Tibial nerve (tissue), 4 donors: Measurements from ENCODE around the gene RNF208. TPM values are rescaled to one million over a fixed set of nuclear protein-coding genes. Genes with fewer than 3 reads are reported as not detected.

Experiments used
- DNase-seq, 2 donors: peaks; one replicate each; pipeline ENCODE4 v3.0.0-alpha.2; 2019; ENCODE audit warnings: low spot score in 2 of 2
- H3K27ac ChIP-seq, 4 donors: fragments of 200-600 bp; sonication (generic) in 3 of 4; one replicate each; pipeline ENCODE4 v1.5.1; 2017 to 2019; ENCODE audit warnings: mild to moderate bottlenecking in 1 of 4
- H3K27me3 ChIP-seq, 2 donors: fragments of 200-600 bp; sonication (generic) in 1 of 2; one replicate each; pipeline versions ENCODE4 v1.5.1 to v1.6.0; 2017 to 2019
- H3K36me3 ChIP-seq, 3 donors: fragments of 200-600 bp; sonication (generic); one replicate each; pipeline ENCODE4 v1.5.1; 2018 to 2019
- H3K4me1 ChIP-seq, 4 donors: fragments of 200-600 bp; sonication (generic) in 3 of 4; one replicate each; pipeline ENCODE4 v1.5.1; 2017 to 2019
- H3K4me3 ChIP-seq, 4 donors: fragments of 200-600 bp; sonication (generic) in 3 of 4; one replicate each; pipeline ENCODE4 v1.5.1; 2017 to 2019; ENCODE audit warnings: mild to moderate bottlenecking in 1 of 4, moderate library complexity in 1 of 4
- H3K9me3 ChIP-seq, 4 donors: fragments of 200-600 bp; sonication (generic) in 3 of 4; one replicate each; pipeline ENCODE4 v1.5.1; 2017 to 2019
- CTCF ChIP-seq, 5 experiments: fragments of 200-600 bp in 3 of 5; fragments of 450-650 bp in 2 of 5; sonication (generic) in 3 of 5; IDR thresholded peaks; one replicate each; pipeline ENCODE4 v1.5.1; 2016 to 2019; ENCODE audit warnings: antibody characterized with exemption in 5 of 5, mild to moderate bottlenecking in 3 of 5, moderate library complexity in 2 of 5
- EP300 ChIP-seq, 2 donors: sonication (generic); formaldehyde crosslinking; IDR thresholded peaks; one replicate each; pipeline ENCODE4 v1.6.1; 2017; ENCODE audit warnings: antibody characterized with exemption in 2 of 2, mild to moderate bottlenecking in 1 of 2
- POLR2A ChIP-seq, 2 donors: fragments of 450-650 bp; IDR thresholded peaks; one replicate each; pipeline ENCODE4 v1.6.1; 2017; ENCODE audit warnings: antibody characterized with exemption in 2 of 2, mild to moderate bottlenecking in 2 of 2, moderate library complexity in 2 of 2
- WGBS, 2 donors: methylation state at CpG; one replicate each; pipeline ENCODE4 v1.1.5; 2018; 5-methylcytosine and 5-hydroxymethylcytosine counted together
- total RNA-seq, 4 donors: library from RNA; depleted of rRNA; stranded (reverse); fragments of >200 nt; gene quantifications; one replicate each; pipeline ENCODE4 v1.1.0, GENCODE V29; 2016

RNF208 gene
- total RNA-seq, 4 donors from 2014 or later = 0.63 to 8.1 (median 1.5) TPM

DNA sequence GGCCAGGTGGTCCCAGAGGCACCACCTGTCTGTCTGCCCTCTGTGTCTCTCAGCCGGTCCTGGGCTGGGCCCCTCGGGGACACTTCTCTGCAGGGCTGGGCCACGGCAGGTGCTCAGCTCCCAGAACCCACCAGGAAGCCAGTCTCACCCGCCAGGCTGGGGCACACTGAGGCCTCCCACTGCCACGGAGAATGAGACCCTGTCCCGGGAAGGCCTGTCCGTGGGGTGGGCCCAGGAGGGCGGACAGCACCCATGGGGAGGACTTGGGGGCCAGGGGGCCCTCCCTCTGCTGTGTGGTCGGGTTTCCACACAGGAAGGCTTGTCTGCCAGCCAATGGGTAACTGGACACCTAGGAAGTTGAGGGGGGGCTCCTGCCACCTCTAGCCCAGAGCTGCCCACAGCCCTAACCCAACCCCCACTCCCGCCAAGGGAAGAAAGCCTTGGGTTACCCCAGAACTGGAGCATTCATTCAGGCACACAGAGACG, 14.9 kb upstream of the RNF208 start:
- no peak for DNase-seq
- Histone ChIP-seq H3K9me3 (no peaks in the 10 kb centered on the region), H3K4me3 (no peak overlapping the region), H3K27me3 (peaks cover 0 to 25% of the 10 kb centered on the region in 2 donors), H3K4me1 (peaks cover 0 to 53% (median 27%) of the 10 kb centered on the region in 4 donors), H3K36me3 (no peaks in the 10 kb centered on the region), H3K27ac (peak overlapping the region in 2 of 4 donors; percentile 37 to 43)
- 32 to 55% methylated on average over 7 to 8 of the region's 11 CpGs for WGBS, 2 donors
- TF ChIP-seq EP300 (IDR thresholded peaks at IDR 0.05) (no peak), POLR2A (IDR thresholded peaks at IDR 0.05) (no peak), CTCF (IDR thresholded peaks at IDR 0.05) (no peak)

DNA sequence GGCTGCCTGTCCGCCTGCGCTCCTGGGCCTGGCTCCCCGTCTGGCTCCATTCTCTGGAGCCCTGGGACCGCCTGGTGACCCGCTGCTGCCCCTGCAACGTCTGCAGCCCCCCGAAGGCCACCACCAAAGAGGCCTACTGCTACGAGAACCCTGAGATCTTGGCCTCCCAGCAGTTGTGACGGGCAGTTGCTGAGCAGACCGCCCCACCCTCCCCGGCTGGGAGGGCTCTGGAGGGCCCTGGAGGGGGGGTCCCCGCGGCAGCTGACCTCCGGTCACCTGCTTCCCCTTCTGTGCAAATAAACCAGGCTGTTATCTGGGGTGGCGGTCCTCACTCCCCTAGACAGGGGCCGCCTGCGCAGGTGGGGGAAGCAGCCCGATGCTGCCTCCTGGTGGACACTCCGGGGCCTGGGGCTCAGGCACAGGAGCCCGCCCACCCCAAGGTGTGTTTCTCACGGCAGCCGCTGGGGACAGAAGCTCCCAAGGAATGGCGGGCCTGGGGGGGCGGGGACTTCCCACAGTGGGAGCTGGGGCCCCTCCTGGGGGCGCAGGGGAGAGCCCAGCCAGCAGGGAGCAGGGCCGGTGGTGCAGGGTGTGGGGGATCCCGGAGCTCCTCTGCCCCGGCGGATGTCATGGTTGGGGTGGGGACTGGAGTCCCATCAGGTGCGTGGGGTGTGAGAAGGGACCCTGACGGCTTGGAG, 14.3 kb upstream of the RNF208 start:
- WGBS, 2 donors = 7 to 15% methylated on average over 11 to 23 of the region's 31 CpGs
- Histone ChIP-seq H3K27me3 (peaks cover 0 to 31% of the 10 kb centered on the region in 2 donors), H3K9me3 (no peaks in the 10 kb centered on the region), H3K27ac (peak overlapping the region in 2 of 4 donors; percentile 37 to 43), H3K4me1 (peaks cover 0 to 49% (median 23%) of the 10 kb centered on the region in 4 donors), H3K4me3 (peak overlapping the region in 2 of 4 donors; percentile 15 to 27), H3K36me3 (no peaks in the 10 kb centered on the region)
- DNase-seq = peak; percentile 68 to 72
- TF ChIP-seq CTCF (IDR thresholded peaks at IDR 0.05) (peak; percentile 97 to 99 (median 98)), POLR2A (IDR thresholded peaks at IDR 0.05) (peak in 1 of 2 donors; percentile 18), EP300 (IDR thresholded peaks at IDR 0.05) (peak in 1 of 2 donors; percentile 13)

DNA sequence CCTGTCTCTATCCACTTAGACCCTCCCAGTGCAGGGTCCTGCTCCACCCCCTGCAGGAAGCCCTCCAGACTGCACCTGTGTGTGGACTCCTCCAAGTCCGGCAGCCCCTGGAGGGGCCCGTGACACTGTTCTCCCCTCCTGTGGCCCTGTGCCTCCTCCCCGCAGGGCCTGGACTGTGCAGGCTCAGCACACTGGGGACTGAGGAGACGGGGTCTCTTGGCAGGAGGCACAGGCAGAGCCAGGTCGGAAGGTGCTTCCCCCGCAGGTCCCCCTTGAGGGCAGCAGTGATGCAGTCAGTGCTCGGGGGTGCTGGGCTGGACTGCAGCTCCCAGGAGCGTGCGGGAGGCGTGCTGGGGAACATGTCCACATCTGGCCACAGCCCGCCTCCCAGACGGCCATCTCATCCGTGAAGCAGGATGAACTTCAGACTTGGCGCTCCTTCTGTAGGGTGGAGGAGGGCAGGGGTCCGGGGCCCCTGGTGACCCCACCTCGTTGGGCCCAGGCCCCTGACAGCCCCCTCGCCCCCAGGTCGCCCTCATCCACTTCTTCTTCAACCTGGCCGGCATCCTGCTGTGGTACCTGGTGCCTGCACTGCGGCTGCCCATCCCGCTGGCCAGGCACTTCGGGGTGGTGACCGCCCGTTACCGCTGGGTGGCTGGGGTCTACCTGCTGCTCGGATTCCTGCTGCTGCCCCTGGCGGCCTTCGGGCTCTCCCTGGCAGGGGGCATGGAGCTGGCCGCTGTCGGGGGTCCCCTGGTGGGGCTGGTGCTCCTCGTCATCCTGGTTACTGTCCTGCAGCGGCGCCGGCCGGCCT, 13.6 kb upstream of the RNF208 start:
- H3K9me3 ChIP-seq = no peaks in the 10 kb centered on the region
- WGBS, 2 donors = 66 to 71% methylated on average over 26 to 32 of the region's 35 CpGs
- DNase-seq = no peak

DNA sequence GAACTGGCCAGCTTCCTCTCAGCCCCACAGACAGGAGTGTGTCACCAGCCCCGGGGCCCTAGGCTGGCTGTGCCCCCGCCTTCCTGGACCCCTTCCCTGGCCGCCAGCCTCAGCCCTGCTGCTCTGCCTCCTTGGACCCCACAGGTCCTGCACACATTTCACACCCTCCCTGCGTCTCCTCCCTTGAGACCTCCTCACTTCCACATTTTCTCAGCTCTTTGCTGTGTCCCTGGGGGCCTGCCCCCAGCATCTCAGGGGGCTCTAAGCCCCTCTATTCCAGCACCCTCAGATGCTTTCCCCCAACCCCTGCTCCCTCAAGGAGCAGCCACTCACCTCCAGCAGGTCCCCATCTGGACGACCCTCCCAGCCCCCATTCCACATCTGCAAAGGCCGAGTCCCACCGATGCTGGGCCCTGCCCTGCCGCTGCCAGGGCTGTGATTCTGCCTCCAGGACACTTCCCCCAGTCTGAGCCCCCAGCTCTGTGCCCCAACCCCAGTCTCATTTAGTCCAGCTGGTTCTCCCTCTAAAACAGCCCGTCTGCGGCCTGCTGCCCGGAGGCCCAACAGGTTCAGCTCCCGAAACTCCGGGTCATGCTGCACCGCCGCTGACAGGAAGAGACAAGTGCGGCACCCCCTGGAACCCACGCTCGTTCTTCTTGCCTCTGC, 12.9 kb upstream of the RNF208 start:
- H3K9me3 ChIP-seq = no peaks in the 10 kb centered on the region
- H3K36me3 ChIP-seq = no peaks in the 10 kb centered on the region
- H3K27ac ChIP-seq = no peak overlapping the region
- H3K27me3 ChIP-seq = peaks cover 0 to 46% of the 10 kb centered on the region in 2 donors
- peaks cover 0 to 47% (median 23%) of the 10 kb centered on the region in 4 donors for H3K4me1 ChIP-seq
- WGBS, 2 donors = 79 to 84% methylated on average over 17 of the region's 18 CpGs
- H3K4me3 ChIP-seq = no peak overlapping the region
- TF ChIP-seq EP300 (IDR thresholded peaks at IDR 0.05) = no peak
- no peak for TF ChIP-seq POLR2A (IDR thresholded peaks at IDR 0.05)
- TF ChIP-seq CTCF (IDR thresholded peaks at IDR 0.05) = no peak
- no peak for DNase-seq

More for the DNA sequence above, 13.6 kb upstream of the RNF208 start:
- Histone ChIP-seq H3K27ac (peak overlapping the region in 2 of 4 donors; percentile 37 to 43), H3K27me3 (peaks cover 0 to 38% of the 10 kb centered on the region in 2 donors), H3K4me3 (peak overlapping the region in 1 of 4 donors; percentile 15), H3K36me3 (no peaks in the 10 kb centered on the region), H3K4me1 (peaks cover 0 to 49% (median 23%) of the 10 kb centered on the region in 4 donors)
- TF ChIP-seq CTCF (IDR thresholded peaks at IDR 0.05) (no peak), EP300 (IDR thresholded peaks at IDR 0.05) (no peak), POLR2A (IDR thresholded peaks at IDR 0.05) (no peak)
